GM12874 (cell line): Measurements from ENCODE around the gene CNPY1.

ENCODE experiments used
- TF ChIP-seq, protein P1 (sequence below): IDR thresholded peaks from 2 replicates; pipeline ENCODE4 v1.5.1; 2011; ENCODE audit warnings: low read depth, mild to moderate bottlenecking, control low read depth, low read length, moderate library complexity; ENCODE audit not compliant: insufficient read depth

CNPY1 gene

DNA sequence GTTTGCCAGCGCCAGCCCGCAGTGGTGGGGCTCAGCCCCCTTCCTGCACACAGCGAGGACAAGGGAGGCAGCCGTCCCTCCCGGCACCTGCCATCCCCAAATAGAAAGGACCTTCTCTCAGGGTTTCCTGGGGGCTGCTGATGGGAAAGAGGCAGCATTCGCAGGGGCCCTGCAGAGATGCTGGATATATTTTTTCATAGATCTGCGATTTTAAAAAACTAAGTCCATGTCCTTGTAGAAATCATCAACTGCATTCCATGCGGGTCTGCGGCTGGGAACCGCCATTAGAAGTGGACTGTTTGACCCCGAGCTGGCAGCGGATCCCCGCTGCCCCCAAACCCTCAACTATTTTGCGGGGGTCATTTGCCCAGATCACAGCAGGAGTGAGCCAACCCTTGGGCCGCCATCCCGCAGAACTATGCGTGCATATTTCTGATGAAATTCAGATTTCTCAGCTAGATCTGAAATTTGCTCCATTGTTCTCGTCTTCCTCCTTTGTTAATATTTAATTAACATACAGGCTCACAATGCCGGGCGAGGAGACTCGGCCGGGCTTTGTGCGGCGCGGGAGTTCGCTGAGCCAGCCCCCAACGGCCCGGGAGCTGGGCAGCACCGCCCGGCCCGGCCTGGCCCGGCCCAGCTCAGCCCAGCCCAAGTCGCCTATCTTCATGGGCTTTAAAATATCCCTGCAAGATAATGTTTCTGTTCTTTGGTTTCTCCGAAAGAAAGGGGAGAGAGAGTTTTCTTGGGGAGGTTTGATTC is 86.5 kb downstream of the CNPY1 start:
- TF ChIP-seq, protein P1, sequence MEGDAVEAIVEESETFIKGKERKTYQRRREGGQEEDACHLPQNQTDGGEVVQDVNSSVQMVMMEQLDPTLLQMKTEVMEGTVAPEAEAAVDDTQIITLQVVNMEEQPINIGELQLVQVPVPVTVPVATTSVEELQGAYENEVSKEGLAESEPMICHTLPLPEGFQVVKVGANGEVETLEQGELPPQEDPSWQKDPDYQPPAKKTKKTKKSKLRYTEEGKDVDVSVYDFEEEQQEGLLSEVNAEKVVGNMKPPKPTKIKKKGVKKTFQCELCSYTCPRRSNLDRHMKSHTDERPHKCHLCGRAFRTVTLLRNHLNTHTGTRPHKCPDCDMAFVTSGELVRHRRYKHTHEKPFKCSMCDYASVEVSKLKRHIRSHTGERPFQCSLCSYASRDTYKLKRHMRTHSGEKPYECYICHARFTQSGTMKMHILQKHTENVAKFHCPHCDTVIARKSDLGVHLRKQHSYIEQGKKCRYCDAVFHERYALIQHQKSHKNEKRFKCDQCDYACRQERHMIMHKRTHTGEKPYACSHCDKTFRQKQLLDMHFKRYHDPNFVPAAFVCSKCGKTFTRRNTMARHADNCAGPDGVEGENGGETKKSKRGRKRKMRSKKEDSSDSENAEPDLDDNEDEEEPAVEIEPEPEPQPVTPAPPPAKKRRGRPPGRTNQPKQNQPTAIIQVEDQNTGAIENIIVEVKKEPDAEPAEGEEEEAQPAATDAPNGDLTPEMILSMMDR: no peak

DNA sequence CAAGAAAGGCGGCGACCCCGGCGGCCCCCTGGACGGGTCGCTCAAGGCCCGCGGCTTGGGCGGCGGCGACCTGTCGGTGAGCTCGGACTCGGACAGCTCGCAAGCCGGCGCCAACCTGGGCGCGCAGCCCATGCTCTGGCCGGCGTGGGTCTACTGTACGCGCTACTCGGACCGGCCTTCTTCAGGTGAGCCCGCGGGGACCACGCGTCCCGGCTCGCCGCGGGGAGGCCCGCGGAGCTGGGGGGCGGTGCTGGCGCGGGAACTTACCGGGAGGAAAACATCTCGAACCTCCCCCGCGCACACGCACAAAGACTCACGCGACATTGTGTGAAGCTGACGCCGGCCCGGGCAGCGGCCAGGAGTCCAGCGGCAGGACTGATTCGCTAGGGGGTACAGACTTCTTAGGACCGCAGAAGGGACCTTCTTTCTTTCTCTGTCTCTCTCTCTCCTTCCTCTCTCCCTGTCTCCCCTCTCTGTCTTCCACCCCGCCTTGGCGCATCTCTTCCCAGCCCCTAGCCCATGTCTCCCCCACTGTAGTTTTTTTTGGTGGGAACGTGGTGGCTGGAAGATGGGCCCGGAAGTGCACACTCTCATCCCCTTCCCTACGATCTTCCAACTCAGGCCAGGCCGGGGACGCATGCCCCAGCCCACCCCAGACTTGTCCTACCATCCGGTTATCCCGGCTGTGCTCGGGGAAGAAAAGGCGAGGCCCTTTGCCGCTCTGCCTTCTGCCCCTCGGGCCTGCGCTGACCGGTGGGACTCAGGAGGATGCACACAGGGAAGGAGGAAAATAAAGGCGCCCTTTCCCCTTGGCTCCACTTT is 87.3 kb downstream of the CNPY1 start:
- TF ChIP-seq, protein P1: no peak

DNA sequence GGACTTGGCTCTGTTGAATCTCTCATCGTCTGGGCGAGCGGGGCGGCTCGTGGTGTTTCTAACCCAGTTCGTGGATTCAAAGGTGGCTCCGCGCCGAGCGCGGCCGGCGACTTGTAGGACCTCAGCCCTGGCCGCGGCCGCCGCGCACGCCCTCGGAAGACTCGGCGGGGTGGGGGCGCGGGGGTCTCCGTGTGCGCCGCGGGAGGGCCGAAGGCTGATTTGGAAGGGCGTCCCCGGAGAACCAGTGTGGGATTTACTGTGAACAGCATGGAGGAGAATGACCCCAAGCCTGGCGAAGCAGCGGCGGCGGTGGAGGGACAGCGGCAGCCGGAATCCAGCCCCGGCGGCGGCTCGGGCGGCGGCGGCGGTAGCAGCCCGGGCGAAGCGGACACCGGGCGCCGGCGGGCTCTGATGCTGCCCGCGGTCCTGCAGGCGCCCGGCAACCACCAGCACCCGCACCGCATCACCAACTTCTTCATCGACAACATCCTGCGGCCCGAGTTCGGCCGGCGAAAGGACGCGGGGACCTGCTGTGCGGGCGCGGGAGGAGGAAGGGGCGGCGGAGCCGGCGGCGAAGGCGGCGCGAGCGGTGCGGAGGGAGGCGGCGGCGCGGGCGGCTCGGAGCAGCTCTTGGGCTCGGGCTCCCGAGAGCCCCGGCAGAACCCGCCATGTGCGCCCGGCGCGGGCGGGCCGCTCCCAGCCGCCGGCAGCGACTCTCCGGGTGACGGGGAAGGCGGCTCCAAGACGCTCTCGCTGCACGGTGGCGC is 88.1 kb downstream of the CNPY1 start, which contains the start of gene EN2:
Gene EN2 (plus strand): TSS at position 19 of the 767 bp plus-strand sequence. CDS start 249 bp downstream, at position 268.
- TF ChIP-seq, protein P1: no peak

DNA sequence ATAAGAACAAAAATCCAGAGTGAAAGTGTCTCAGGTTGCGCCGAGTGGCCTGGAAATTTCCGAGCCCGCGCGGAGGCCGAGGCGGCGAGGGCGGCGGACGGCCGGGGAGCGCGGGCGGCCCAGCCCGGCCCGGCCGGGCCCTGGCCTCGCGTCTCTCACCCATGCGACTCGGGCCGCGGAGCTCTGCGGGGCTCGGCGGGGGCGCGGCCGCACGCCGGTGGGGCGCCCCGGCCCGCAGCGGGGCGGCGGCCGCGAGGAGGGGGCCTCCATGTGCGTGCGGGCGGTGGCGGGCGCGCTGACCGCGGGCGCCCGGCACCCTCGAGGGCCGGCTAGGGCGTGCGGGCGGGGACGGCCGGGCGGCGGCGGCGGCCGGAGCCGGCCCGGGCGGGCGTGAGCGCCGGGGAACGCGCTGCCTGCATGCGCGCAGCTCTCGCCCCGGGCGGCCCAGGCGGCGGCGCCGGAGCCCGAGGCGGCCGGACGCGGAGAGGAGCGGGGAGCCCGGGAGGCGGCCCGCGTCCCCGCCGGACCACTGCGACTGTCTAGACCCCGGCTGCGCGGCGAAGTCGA is 88.7 kb downstream of the CNPY1 start:
- TF ChIP-seq, protein P1: no peak

DNA sequence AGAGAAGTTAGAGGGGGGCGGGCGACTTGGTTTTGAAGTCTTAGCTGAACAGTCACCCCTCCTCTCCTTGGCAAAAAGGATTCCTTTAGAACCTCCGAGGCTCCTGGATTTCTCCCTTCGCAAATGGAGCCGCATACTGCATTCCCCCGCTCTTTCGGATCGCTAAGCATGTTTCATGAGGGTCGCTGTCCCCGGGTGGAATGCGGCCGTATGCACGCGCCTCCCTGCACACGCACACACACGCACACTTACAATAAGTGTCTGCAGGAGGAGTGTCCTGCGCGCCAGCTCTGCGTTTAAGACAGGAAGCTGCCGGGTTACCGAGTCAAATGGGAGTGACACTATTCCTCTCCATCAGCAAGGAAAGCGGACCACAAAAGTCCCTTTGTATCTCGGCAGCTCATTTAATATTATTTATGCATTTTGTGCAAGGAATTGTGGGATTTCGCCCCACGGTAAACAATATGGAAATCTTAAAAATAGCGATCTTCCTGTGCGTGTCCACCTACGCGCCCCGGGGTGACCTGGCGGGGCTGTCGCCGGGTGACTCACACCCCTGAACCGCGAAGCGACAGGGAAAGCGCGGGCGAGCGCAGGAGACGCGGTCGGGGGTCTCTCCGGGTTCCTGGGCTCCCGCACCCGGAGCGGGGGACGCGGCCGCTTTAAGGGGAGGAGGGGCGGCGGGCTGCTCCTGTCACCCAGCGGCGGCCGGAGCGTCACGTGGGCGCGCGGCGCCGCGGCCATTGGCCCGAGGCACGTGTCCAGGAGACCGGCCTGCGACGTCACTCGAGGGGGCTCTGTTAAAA is 89.4 kb downstream of the CNPY1 start:
- TF ChIP-seq, protein P1: no peak

DNA sequence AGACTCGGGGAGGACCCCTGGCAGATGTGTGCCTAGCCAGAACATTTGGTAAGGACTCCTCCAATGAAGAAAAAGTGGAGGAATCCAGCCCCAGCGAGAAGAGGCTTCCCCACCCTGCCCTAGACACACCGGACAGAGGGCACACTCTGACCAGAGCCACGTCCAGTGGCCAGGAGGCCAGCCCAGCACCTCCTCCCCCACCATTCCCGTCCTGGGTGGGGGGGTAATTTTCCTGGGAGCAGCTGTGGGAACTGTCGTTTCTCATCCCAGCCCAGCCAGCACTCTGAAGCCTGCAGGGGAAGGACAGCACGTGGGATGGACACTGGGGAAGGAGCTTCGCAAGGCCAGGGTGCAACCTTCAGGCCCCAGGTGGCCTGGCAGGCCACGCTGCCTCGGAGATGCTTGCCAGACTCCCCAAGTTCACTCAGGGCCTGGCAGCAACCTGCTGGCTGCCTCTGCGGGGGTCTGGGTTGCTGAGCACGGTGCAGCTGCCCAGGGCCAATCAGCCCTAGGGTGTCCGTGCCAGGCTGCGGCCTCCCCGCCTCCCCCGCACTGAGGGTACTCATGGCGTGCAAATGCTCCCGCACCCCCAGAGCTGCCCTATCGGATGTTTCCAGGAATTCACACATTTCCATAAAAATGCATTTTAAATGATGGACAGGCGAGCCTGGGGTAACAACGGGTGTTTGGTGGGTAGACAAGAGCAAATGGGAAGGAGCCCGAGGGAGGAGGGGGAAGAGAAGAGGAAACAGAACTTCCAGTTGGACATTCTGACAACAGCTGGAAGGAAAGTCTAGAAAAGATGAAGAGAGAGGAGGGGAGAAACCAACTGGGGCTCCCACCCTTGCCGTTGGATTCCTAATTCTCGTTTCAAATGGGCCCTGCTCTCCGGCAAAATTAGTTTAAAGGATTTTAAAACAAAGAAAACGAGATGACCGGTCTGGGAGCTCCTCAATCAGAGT is 90.3 kb downstream of the CNPY1 start:
- TF ChIP-seq, protein P1: no peak
